Common myeloid progenitor, CD34-positive (primary cell): ENCODE results near the gene PAX8.

Experiments used
- CTCF ChIA-PET: fragments of 350-600 bp; sonication (Branson Sonifier 250); formaldehyde crosslinking; loops from one replicate; lab custom pipeline; 2021; ENCODE audit warnings: antibody characterized with exemption; lab: Charles Lee
- POLR2A ChIA-PET: fragments of 350-600 bp; sonication (Branson Sonifier 250); formaldehyde crosslinking; loops from one replicate; lab custom pipeline; 2021; ENCODE audit warnings: antibody characterized with exemption; lab: Charles Lee
- DNase-seq, 3 donors: peaks; one replicate each; pipeline versions ENCODE4 v3.0.0 to v3.0.0-alpha.2; 2013
- H3K27ac ChIP-seq, 2 experiments: 1 replicate in 1 of 2; 2 replicates in 1 of 2; pipeline ENCODE4 v1.7.0; 2013; ENCODE audit warnings: inconsistent platforms in 2 of 2, low read length in 2 of 2, mild to moderate bottlenecking in 2 of 2, low read depth in 1 of 2, moderate library complexity in 1 of 2; ENCODE audit not compliant: severe bottlenecking in 2 of 2, insufficient read depth in 1 of 2, poor library complexity in 1 of 2
- H3K27me3 ChIP-seq, 5 experiments: replicated peaks in 2 of 5; 1 replicate in 3 of 5; 2 replicates in 2 of 5; pipeline versions ENCODE4 v1.6.1 to v1.7.0; 2013; ENCODE audit warnings: low read length in 4 of 5, mild to moderate bottlenecking in 2 of 5, moderate library complexity in 2 of 5, inconsistent platforms in 1 of 5; ENCODE audit not compliant: insufficient read depth in 5 of 5, control insufficient read depth in 4 of 5
- H3K36me3 ChIP-seq, 4 experiments: 1 replicate in 2 of 4; 2 replicates in 2 of 4; pipeline versions ENCODE4 v1.6.1 to v1.7.0; 2013; ENCODE audit warnings: low read length in 3 of 4, control low read depth in 1 of 4, mild to moderate bottlenecking in 1 of 4; ENCODE audit not compliant: control insufficient read depth in 4 of 4, insufficient read depth in 4 of 4
- H3K4me1 ChIP-seq, 4 experiments: 1 replicate in 3 of 4; 2 replicates in 1 of 4; pipeline versions ENCODE4 v1.6.1 to v1.7.1; 2013; ENCODE audit warnings: low read length in 3 of 4, mild to moderate bottlenecking in 3 of 4, control low read depth in 1 of 4, inconsistent platforms in 1 of 4, moderate library complexity in 1 of 4; ENCODE audit not compliant: control insufficient read depth in 4 of 4, insufficient read depth in 4 of 4; ENCODE audit errors: control extremely low read depth in 1 of 4
- H3K4me3 ChIP-seq, 7 experiments: 1 replicate in 4 of 7; 2 replicates in 3 of 7; pipeline versions ENCODE4 v1.5.1 to v1.7.0; 2013; ENCODE audit warnings: mild to moderate bottlenecking in 7 of 7, low read length in 6 of 7, moderate library complexity in 6 of 7, inconsistent platforms in 2 of 7, low read depth in 2 of 7, control low read depth in 1 of 7; ENCODE audit not compliant: insufficient read depth in 4 of 7, control insufficient read depth in 1 of 7; ENCODE audit errors: extremely low read depth in 1 of 7
- H3K9me3 ChIP-seq, 5 experiments: 1 replicate in 4 of 5; 2 replicates in 1 of 5; pipeline versions ENCODE4 v1.6.1 to v1.7.1; 2013; ENCODE audit warnings: low read length in 4 of 5, mild to moderate bottlenecking in 2 of 5, inconsistent platforms in 1 of 5, low read depth in 1 of 5, moderate library complexity in 1 of 5; ENCODE audit not compliant: control insufficient read depth in 4 of 5, insufficient read depth in 2 of 5; ENCODE audit errors: control extremely low read depth in 1 of 5
- WGBS: methylation state at CpG from one replicate; pipeline ENCODE4 v1.1.5; 2013; ENCODE audit not compliant: insufficient coverage; 5-methylcytosine and 5-hydroxymethylcytosine counted together

Gene PAX8

DNA sequence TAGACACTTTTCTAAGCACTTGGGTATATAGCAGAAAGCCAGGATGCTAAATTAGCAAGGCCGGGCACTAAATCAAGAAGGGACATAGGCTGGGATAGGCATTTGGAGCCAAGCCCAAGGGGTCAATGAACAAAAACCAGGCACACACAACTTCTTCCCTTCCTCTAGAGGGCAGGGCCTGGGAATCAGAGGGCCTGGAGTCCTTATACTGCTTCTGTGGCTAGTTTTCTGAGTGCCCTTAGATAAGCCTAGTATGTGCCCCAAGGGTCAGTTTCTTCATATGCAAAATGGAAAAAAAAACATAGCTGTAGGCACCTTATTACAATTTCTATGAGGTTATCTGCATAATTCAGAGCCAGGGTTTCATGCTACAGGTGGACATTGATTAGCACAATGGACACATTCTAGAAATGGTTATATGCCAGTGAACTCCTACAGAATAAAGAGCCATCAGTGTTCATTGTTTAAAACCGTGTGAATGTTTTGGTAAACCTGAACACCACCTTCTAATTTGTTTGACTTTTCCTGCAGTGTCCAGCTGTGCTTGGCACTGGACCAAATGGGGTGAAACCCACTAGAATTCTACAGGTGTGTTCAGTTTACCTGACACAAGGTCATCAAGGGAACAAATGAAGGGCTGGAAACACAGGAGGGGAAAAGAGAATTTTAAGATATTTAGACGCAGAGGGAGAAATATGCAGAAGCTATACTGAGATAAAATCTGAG lies 49.6 kb downstream of the PAX8 start:
- no peak overlapping the region for H3K27ac ChIP-seq
- ChIA-PET CTCF (interaction anchor here (2.7 to 4.6 kb wide), 4 partner anchors 8 to 26 kb away, joined by 9 to 42 read pairs (median 17); no protein-coding TSS in a partner anchor), POLR2A (no interaction called here)
- H3K4me3 ChIP-seq = no peak overlapping the region
- no peaks in the 10 kb centered on the region for H3K36me3 ChIP-seq
- H3K9me3 ChIP-seq = no peaks in the 10 kb centered on the region
- WGBS = 79% methylated on average over 3 of the region's 3 CpGs
- H3K4me1 ChIP-seq = peaks cover 16 to 79% (median 52%) of the 10 kb centered on the region in 4 experiments
- no peaks in the 10 kb centered on the region for H3K27me3 ChIP-seq
- DNase-seq = no peak

DNA sequence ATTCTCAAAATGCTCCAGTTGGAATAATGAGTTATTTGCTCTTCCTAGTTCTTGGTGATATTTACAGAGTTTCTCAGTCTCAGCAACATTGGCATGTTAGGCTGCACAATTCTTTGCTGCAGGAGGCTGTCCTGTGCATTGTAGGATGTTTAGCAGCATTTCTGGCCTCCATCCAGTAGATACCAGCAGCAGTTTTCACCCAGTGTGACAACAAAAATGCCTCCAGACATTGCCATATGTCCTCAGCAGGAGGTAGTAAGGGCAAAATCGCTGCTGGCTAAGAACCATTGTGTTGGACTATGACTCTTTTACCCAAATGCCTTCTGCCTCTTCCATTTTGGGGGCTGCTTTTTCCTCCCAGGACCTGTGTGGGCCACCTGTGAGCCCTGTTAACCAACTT lies 50.4 kb downstream of the PAX8 start:
- 93% methylated on average over 1 of the region's 1 CpG for WGBS
- H3K36me3 ChIP-seq = no peaks in the 10 kb centered on the region
- no peaks in the 10 kb centered on the region for H3K9me3 ChIP-seq
- no peak overlapping the region for H3K27ac ChIP-seq
- H3K27me3 ChIP-seq = no peaks in the 10 kb centered on the region
- H3K4me3 ChIP-seq = no peak overlapping the region
- ChIA-PET POLR2A (no interaction called here), CTCF (interaction anchor here (0.7 to 2.2 kb wide), 3 partner anchors 12 to 24 kb away, joined by 3 to 7 read pairs (median 5); no protein-coding TSS in a partner anchor)
- H3K4me1 ChIP-seq = peaks cover 16 to 72% (median 50%) of the 10 kb centered on the region in 4 experiments
- DNase-seq = no peak

DNA sequence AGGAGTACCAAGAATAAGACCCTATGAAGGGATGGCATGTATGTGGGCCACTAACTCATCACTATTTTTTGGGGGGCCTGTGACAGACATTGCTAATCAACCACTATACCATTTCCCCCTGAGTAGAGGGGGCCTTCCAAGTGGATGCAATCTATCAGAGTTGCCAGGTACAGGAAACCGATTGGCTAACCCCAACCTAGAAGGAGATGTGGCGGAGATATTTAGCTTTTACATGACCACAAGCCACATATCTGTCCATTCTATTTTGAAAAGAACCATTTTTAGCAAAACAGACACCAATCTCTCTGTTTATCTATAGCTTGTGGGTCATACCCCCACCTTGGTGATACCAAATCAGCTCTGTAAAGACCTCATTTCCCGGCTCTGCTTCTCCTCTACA lies 51.0 kb downstream of the PAX8 start:
- H3K27ac ChIP-seq = no peak overlapping the region
- H3K36me3 ChIP-seq = no peaks in the 10 kb centered on the region
- 17% methylated on average over 2 of the region's 3 CpGs for WGBS
- CTCF ChIA-PET = interaction anchor here (0.7 to 2.2 kb wide), 5 partner anchors 11 to 91 kb away, joined by 3 to 7 read pairs (median 4); no protein-coding TSS in a partner anchor
- H3K4me1 ChIP-seq = peaks cover 16 to 67% (median 49%) of the 10 kb centered on the region in 4 experiments
- DNase-seq = peak in 2 of 3 donors; percentile 70 to 73
- POLR2A ChIA-PET = interaction anchor here (1.0 kb wide), 1 partner anchor 23 kb away, joined by 3 read pairs; no protein-coding TSS in a partner anchor
- H3K4me3 ChIP-seq = peak overlapping the region in 1 of 7 experiments; percentile 3
- no peaks in the 10 kb centered on the region for H3K27me3 ChIP-seq
- no peaks in the 10 kb centered on the region for H3K9me3 ChIP-seq

DNA sequence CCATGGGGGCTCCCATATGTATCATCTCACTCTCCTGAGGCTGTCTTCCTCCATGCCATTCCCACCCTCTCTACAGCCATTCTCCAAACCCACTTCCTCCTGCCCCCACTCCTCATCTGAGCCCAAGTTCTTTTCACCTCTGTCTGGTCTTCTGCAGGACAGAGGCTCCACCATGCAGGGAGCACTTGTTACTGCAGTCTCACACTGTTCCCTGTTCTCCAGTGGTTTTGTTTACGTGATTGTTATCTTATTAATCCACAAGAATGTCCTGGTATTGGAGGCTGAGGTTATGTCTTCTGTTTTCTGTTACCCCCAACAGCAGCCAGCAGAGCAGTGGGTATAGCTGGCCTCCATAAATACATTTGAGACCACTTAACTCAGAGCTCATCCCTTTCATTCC lies 51.4 kb downstream of the PAX8 start:
- Histone ChIP-seq H3K4me1 (peaks cover 16 to 62% (median 45%) of the 10 kb centered on the region in 4 experiments), H3K27me3 (no peaks in the 10 kb centered on the region), H3K9me3 (no peaks in the 10 kb centered on the region), H3K27ac (no peak overlapping the region), H3K4me3 (no peak overlapping the region), H3K36me3 (no peaks in the 10 kb centered on the region)
- CTCF ChIA-PET = interaction anchor here (0.9 to 2.2 kb wide), 5 partner anchors 11 to 90 kb away, joined by 3 to 7 read pairs (median 5); no protein-coding TSS in a partner anchor
- POLR2A ChIA-PET = interaction anchor here (1.0 kb wide), 1 partner anchor 23 kb away, joined by 3 read pairs; no protein-coding TSS in a partner anchor
- no peak for DNase-seq
- WGBS = no CpG with 5 or more reads among the region's 1 CpG

DNA sequence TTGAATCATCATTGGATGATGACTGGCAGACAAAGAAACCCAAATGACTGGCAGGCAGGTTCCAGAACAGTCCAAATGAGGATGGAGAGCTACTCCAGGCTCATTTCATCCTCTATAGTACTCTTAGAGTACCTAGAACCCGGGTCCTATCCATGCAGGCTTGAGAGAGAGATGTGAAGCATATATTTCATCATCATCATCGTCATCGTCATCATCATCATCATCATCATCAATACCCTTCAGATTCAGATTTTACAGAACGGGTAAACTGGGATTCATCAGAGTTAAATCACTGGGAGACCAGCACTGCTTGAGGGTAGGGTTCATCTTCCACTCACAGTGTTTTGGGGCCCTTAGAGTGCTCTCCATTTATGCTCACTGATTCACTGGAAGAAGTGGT lies 52.3 kb downstream of the PAX8 start:
- no peaks in the 10 kb centered on the region for H3K27me3 ChIP-seq
- 100% methylated on average over 4 of the region's 4 CpGs for WGBS
- ChIA-PET POLR2A (no interaction called here), CTCF (interaction anchor here (1.2 to 2.2 kb wide), 4 partner anchors 12 to 23 kb away, joined by 5 to 10 read pairs (median 6); no protein-coding TSS in a partner anchor)
- no peaks in the 10 kb centered on the region for H3K36me3 ChIP-seq
- no peak for DNase-seq
- peaks cover 21 to 62% (median 47%) of the 10 kb centered on the region in 4 experiments for H3K4me1 ChIP-seq
- no peak overlapping the region for H3K4me3 ChIP-seq
- H3K9me3 ChIP-seq = no peaks in the 10 kb centered on the region
- no peak overlapping the region for H3K27ac ChIP-seq

DNA sequence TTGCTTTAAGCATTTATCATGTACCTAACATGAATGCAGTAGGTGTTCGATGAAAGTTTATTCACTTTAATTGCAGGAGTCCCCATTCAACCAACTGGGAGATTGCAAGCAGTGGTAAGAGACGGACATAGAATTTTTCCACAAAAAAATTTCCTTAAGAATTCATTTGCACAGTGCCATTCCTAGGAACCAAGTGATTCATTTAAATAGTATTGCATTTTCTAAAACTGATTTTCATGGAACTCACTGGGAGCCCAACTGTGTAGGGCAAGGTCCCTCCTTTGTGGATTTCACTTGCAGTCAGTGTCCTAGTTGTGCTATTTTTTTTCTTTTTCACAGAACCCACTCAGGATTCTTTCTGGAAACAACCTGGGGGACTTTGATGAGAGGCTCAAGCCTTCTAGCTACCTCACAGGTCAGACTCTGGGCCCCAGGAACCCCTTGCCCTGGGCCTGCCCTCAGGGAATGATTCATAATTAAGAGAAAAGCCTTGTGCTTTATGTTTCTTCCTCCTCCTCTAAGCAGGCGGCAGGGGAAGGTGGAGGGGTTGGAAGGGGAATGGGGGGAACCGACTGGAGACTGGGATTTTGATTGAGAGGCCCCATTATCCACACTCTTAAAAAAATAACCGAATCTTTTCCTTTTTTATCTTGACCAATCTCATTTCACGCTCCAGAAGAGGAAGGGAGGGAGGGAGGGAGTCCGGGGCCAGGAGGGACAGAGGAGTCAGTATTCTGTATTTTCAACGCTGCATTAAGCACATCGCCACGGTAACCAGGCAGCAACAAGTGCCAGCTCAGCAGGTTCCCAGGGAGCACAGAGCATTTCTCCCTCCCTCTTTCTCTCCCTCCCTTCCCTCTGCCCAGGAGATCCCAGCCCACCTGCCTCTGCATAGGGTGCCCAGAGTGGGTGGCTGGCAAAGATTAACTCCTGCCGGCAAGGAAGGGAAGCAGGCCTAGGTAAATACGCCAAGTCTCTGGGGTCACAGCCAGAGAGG lies 53.2 kb downstream of the PAX8 start:
- POLR2A ChIA-PET = no interaction called here
- H3K27me3 ChIP-seq = no peaks in the 10 kb centered on the region
- no peaks in the 10 kb centered on the region for H3K36me3 ChIP-seq
- CTCF ChIA-PET = interaction anchor here (1.2 to 2.2 kb wide), 4 partner anchors 13 to 22 kb away, joined by 5 to 10 read pairs (median 6); no protein-coding TSS in a partner anchor
- DNase-seq = peak in 2 of 3 donors; percentile 57 to 63
- peaks cover 23 to 61% (median 50%) of the 10 kb centered on the region in 4 experiments for H3K4me1 ChIP-seq
- H3K9me3 ChIP-seq = no peaks in the 10 kb centered on the region
- WGBS = 52% methylated on average over 5 of the region's 12 CpGs
- H3K27ac ChIP-seq = no peak overlapping the region
- H3K4me3 ChIP-seq = no peak overlapping the region
